A549 (cell line): Measurements from ENCODE around the gene STOX1.

Source experiments
- CTCF ChIP-seq: fragments of >200 bp; sonication (Bioruptor Twin); formaldehyde crosslinking; IDR thresholded peaks from 3 replicates; pipeline ENCODE4 v1.5.1; 2016
- MAX ChIP-seq: IDR thresholded peaks from 2 replicates; pipeline ENCODE4 v1.6.1; 2012
- NFE2L2 ChIP-seq: fragments of 150-350 bp; conservative IDR thresholded peaks from 2 replicates; pipeline ENCODE4 v1.6.1; 2014; ENCODE audit warnings: low read length

DNA sequence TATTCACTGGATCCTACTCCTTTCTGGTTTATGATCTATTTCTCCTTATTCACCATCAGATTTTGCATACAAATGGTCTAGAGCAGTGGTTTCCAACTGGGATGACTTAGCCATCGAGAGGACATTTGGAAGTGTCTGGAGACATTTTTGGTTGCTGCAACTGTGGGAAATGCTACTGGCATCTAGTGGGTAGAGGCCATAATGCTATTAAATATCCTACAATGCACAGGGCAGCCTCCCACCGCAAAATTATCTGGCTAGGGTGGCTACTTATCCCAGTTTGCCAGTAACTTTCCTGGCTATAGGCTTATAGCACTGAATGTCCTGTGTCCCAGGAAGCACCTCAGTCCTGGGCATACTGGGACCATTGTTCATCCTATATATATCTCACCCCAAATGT is 52.3 kb downstream of the STOX1 start:
- TF ChIP-seq CTCF (no peak), MAX (no peak), NFE2L2 (no peak)
